Mesendoderm (in vitro differentiated cells): ENCODE results near the gene OPN4.

ENCODE experiments used
- DNase-seq: peaks from one replicate; pipeline ENCODE4 v3.0.0; 2013
- H2AK5ac ChIP-seq: 2 replicates; pipeline ENCODE4 v1.6.1; 2013; ENCODE audit warnings: low read length, inconsistent platforms
- H2BK120ac ChIP-seq: 2 replicates; pipeline ENCODE4 v1.6.1; 2013; ENCODE audit warnings: low read depth, mild to moderate bottlenecking, low read length, moderate library complexity, mixed read lengths
- H2BK15ac ChIP-seq: replicated peaks from 2 replicates; pipeline ENCODE4 v1.6.1; 2013; ENCODE audit warnings: low read depth, mild to moderate bottlenecking, moderate library complexity
- H2BK5ac ChIP-seq: 2 replicates; pipeline ENCODE4 v1.6.1; 2013; ENCODE audit warnings: low read length, inconsistent platforms
- H3K18ac ChIP-seq: 2 replicates; pipeline ENCODE4 v1.6.1; 2013; ENCODE audit warnings: mild to moderate bottlenecking, low read length, mixed read lengths
- H3K23ac ChIP-seq: one replicate; pipeline ENCODE4 v1.6.1; 2013; ENCODE audit warnings: low read length
- H3K27ac ChIP-seq: 2 replicates; pipeline ENCODE4 v1.5.1; 2013; ENCODE audit warnings: low read depth, mild to moderate bottlenecking, inconsistent platforms, low read length, moderate library complexity
- H3K27me3 ChIP-seq: 2 replicates; pipeline ENCODE4 v1.6.1; 2013; ENCODE audit warnings: low read length, control low read depth, mild to moderate bottlenecking, inconsistent platforms; ENCODE audit not compliant: insufficient read depth, poor library complexity
- H3K36me3 ChIP-seq: 2 replicates; pipeline ENCODE4 v1.6.1; 2013; ENCODE audit warnings: low read length, inconsistent platforms; ENCODE audit not compliant: control insufficient read depth, insufficient read depth
- H3K4ac ChIP-seq: one replicate; pipeline ENCODE4 v1.6.1; 2013; ENCODE audit warnings: low read depth, mild to moderate bottlenecking, low read length, moderate library complexity
- H3K4me1 ChIP-seq: 2 replicates; pipeline ENCODE4 v1.6.1; 2013; ENCODE audit warnings: low read depth, low read length, inconsistent platforms; ENCODE audit not compliant: control insufficient read depth
- H3K4me2 ChIP-seq: 2 replicates; pipeline ENCODE4 v1.6.1; 2013; ENCODE audit warnings: low read length
- H3K4me3 ChIP-seq: 2 replicates; pipeline ENCODE4 v1.5.1; 2013; ENCODE audit warnings: mild to moderate bottlenecking, low read length
- H3K56ac ChIP-seq: one replicate; pipeline ENCODE4 v1.6.1; 2013; ENCODE audit warnings: low read length
- H3K79me1 ChIP-seq: 2 replicates; pipeline ENCODE4 v1.6.1; 2013; ENCODE audit warnings: low read length, inconsistent platforms
- H3K79me2 ChIP-seq: 2 replicates; pipeline ENCODE4 v1.6.1; 2013; ENCODE audit warnings: mild to moderate bottlenecking, low read length; ENCODE audit not compliant: control insufficient read depth, insufficient read depth
- H3K9ac ChIP-seq: 2 replicates; pipeline ENCODE4 v1.6.1; 2013; ENCODE audit warnings: low read length, inconsistent platforms
- H4K5ac ChIP-seq: one replicate; pipeline ENCODE4 v1.6.1; 2013; ENCODE audit warnings: low read length
- H4K8ac ChIP-seq: one replicate; pipeline ENCODE4 v1.6.1; 2013; ENCODE audit warnings: low read depth, mild to moderate bottlenecking, control low read depth, low read length, moderate library complexity
- WGBS: extraction: QIAGEN DNeasy Blood & Tissue Kit; methylation state at CpG from one replicate; pipeline ENCODE4 v1.1.7; 2013; ENCODE audit warnings: low lambda C conversion rate, missing lambda C conversion rate; ENCODE audit not compliant: insufficient coverage; ENCODE audit errors: extremely low coverage; 5-methylcytosine and 5-hydroxymethylcytosine counted together

The OPN4 gene

DNA sequence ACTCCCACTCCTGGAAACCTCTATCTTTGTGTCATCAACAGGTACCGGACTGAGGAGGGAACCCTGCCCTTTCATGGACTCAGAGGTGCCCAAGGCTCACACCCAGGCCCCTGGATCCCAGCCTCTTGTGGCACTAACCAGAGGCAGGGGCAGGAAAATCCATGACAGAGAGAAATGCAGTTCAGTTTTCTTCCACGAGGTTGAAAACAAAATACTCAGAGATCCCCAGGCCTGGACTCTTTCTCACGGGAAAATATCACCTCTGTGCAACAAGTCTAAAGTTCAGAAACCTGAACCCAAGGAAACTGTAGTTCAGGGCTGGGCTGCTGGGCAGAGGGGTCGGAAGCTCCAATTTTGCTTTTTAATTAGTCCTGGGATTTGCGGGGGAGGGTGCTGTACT lies 21.4 kb upstream of the OPN4 start:
- Histone ChIP-seq H3K4me2 (no peak overlapping the region), H3K4me3 (no peak overlapping the region), H2BK15ac (no peak overlapping the region), H3K27ac (no peak overlapping the region), H3K56ac (no peak overlapping the region), H3K79me2 (no peaks in the 10 kb centered on the region), H3K79me1 (no peaks in the 10 kb centered on the region), H4K5ac (no peak overlapping the region), H3K4me1 (no peaks in the 10 kb centered on the region), H3K23ac (no peak overlapping the region), H3K27me3 (peaks cover 2% of the 10 kb centered on the region), H3K4ac (no peak overlapping the region), H4K8ac (no peak overlapping the region), H2AK5ac (no peak overlapping the region), H3K18ac (no peak overlapping the region), H2BK120ac (no peak overlapping the region), H3K36me3 (no peaks in the 10 kb centered on the region), H2BK5ac (no peak overlapping the region), H3K9ac (no peak overlapping the region)
- no CpG with 5 or more reads among the region's 5 CpGs for WGBS
- DNase-seq, result no peak

DNA sequence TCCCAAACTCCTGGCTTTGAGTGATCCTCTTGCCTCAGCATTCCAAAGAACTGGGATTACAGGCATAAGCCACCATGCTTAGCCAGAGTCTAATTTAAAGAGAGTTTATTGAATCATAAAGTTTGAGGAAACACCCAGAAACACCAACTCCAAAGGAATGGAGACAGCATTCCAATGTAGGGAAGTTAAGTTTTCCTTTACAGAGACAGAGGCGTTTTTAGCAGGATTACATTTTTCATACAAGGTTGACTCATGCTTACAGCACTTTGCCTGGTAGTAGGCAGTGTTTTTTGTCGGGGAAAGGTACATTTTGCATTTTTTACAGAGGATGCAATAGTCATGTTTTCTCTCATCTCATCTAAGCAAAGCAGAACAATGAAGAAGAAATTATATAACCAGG lies 18.9 kb upstream of the OPN4 start:
- no peak overlapping the region for H2BK5ac ChIP-seq
- no peak overlapping the region for H3K9ac ChIP-seq
- H3K18ac ChIP-seq, result no peak overlapping the region
- H3K79me2 ChIP-seq, result no peaks in the 10 kb centered on the region
- H3K4me1 ChIP-seq, result no peaks in the 10 kb centered on the region
- H3K4ac ChIP-seq, result no peak overlapping the region
- no peak overlapping the region for H3K23ac ChIP-seq
- no peak overlapping the region for H3K4me3 ChIP-seq
- no peak overlapping the region for H2AK5ac ChIP-seq
- no CpG with 5 or more reads among the region's 2 CpGs for WGBS
- no peaks in the 10 kb centered on the region for H3K79me1 ChIP-seq
- no peak overlapping the region for H2BK120ac ChIP-seq
- H2BK15ac ChIP-seq, result no peak overlapping the region
- H3K4me2 ChIP-seq, result no peak overlapping the region
- H3K36me3 ChIP-seq, result no peaks in the 10 kb centered on the region
- no peak overlapping the region for H3K27ac ChIP-seq
- no peak for DNase-seq
- no peak overlapping the region for H3K56ac ChIP-seq
- H4K8ac ChIP-seq, result no peak overlapping the region
- H3K27me3 ChIP-seq, result no peaks in the 10 kb centered on the region
- H4K5ac ChIP-seq, result no peak overlapping the region

DNA sequence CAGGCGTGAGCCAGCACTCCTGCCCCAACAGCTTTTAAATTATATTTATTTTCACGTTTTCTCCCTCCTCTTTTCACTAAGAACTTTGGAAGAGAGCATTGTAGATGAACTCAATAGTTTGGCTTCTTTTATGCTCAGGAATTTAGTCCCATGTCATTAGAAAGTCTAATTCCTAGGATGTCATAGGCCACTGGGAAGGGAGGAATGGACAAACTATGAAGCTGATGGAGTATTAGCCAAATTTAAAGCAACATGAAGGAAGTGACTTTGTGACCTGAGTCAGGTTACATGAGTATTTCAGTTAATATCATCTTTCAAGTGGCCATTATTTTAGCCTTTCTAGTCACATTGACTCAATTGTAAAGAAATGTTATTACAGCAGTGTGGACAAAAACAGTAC lies 18.0 kb upstream of the OPN4 start:
- Histone ChIP-seq H3K79me1 (no peaks in the 10 kb centered on the region), H2AK5ac (no peak overlapping the region), H3K4me2 (no peak overlapping the region), H3K4me3 (no peak overlapping the region), H3K56ac (no peak overlapping the region), H2BK15ac (no peak overlapping the region), H2BK120ac (no peak overlapping the region), H3K4ac (no peak overlapping the region), H4K8ac (no peak overlapping the region), H3K4me1 (no peaks in the 10 kb centered on the region), H3K18ac (no peak overlapping the region), H3K27ac (no peak overlapping the region), H2BK5ac (no peak overlapping the region), H3K9ac (no peak overlapping the region), H3K36me3 (no peaks in the 10 kb centered on the region), H3K79me2 (no peaks in the 10 kb centered on the region), H3K23ac (no peak overlapping the region), H4K5ac (no peak overlapping the region), H3K27me3 (no peaks in the 10 kb centered on the region)
- no CpG with 5 or more reads among the region's 2 CpGs for WGBS
- no peak for DNase-seq

DNA sequence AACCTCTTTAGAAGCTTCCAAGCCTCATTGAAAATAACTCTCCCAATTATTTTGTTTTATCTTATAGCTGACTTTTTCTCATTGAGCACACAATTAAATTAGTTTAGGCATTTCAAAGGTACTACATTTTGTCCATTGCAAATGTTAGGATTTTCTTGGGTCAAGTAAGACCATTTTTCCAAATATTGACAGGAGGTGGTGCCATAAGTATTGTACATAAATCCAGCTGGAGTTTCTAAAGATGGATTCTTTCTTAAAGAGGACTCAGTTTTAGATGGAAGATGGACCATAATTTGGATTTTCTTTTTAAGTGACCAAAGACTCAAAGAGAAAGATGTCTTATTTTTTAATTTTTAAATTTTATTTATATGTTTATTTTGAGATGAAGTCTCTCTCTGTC lies 12.3 kb upstream of the OPN4 start:
- H3K36me3 ChIP-seq, result no peaks in the 10 kb centered on the region
- H3K23ac ChIP-seq, result no peak overlapping the region
- no peak overlapping the region for H3K4me2 ChIP-seq
- no peak for DNase-seq
- no peak overlapping the region for H3K18ac ChIP-seq
- no peak overlapping the region for H3K9ac ChIP-seq
- H3K4me3 ChIP-seq, result no peak overlapping the region
- H2AK5ac ChIP-seq, result no peak overlapping the region
- no peaks in the 10 kb centered on the region for H3K79me2 ChIP-seq
- H3K56ac ChIP-seq, result no peak overlapping the region
- H2BK120ac ChIP-seq, result no peak overlapping the region
- H4K5ac ChIP-seq, result no peak overlapping the region
- no peak overlapping the region for H3K4ac ChIP-seq
- no peaks in the 10 kb centered on the region for H3K27me3 ChIP-seq
- H3K27ac ChIP-seq, result no peak overlapping the region
- no peak overlapping the region for H2BK5ac ChIP-seq
- H3K79me1 ChIP-seq, result no peaks in the 10 kb centered on the region
- no peaks in the 10 kb centered on the region for H3K4me1 ChIP-seq
- H4K8ac ChIP-seq, result no peak overlapping the region
- H2BK15ac ChIP-seq, result no peak overlapping the region

DNA sequence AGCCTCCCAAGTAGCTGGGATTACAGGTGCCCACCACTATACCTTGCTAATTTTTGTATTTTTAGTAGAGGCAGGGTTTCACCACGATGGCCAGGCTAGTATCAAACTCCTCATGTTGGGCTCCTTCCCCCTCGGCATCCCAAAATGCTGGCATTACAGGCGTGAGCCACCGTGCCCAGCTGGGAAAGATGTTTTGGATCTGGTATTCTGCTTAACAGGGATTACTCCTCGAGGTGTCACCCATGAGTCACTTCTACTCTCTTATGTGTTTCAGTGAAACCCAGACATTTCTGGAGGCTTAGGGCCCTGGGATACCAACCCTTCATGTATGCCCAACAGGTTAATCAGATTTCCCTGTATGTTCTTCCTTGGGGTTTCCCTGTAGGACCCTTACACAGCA lies 11.8 kb upstream of the OPN4 start:
- DNase-seq, result no peak
- WGBS, result no CpG with 5 or more reads among the region's 5 CpGs
- no peak overlapping the region for H3K27ac ChIP-seq

DNA sequence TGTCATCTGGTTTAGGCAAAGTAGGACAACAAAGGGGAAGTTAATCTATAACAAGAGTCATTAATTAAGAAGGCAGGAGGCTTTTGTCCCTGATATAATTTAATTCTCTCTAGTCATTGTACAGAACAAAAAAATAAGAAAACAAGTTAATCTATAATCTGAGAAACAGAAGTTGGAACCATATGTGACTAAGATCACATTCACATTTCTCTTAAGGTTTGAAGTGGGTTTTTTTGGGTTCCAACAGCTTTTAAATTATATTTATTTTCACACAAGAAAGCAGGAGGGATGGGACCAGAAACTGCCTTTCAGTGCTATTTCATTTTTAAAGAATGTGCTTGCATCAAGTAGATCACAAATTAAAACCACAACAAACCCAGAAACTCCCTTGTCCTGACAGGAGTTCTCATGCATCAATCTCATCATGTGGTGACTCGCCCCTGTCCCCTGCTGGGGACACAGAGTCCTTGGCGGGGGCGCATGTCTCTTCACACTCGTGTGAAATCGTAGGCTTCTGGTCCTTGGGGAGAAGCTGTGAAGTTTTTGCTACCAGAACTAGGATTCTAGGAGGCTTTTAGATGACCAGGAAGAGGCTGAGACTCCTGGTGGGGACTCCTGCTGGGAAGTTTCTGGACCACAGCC lies 10.1 kb upstream of the OPN4 start:
- H2BK5ac ChIP-seq, result no peak overlapping the region
- H2AK5ac ChIP-seq, result no peak overlapping the region
- no peak overlapping the region for H3K23ac ChIP-seq
- no peak overlapping the region for H3K4me3 ChIP-seq
- H3K27ac ChIP-seq, result no peak overlapping the region
- no peaks in the 10 kb centered on the region for H3K4me1 ChIP-seq
- no peak overlapping the region for H2BK120ac ChIP-seq
- no peaks in the 10 kb centered on the region for H3K36me3 ChIP-seq
- no peaks in the 10 kb centered on the region for H3K79me2 ChIP-seq
- DNase-seq, result peak; percentile 53
- WGBS, result no CpG with 5 or more reads among the region's 5 CpGs
- H4K8ac ChIP-seq, result no peak overlapping the region
- no peak overlapping the region for H4K5ac ChIP-seq
- no peak overlapping the region for H3K4me2 ChIP-seq
- no peaks in the 10 kb centered on the region for H3K79me1 ChIP-seq
- H3K4ac ChIP-seq, result no peak overlapping the region
- no peak overlapping the region for H3K18ac ChIP-seq
- H3K9ac ChIP-seq, result no peak overlapping the region
- H2BK15ac ChIP-seq, result no peak overlapping the region
- H3K27me3 ChIP-seq, result no peaks in the 10 kb centered on the region
- no peak overlapping the region for H3K56ac ChIP-seq

More for the DNA sequence above, 11.8 kb upstream of the OPN4 start:
- Histone ChIP-seq H2AK5ac (no peak overlapping the region), H3K79me1 (no peaks in the 10 kb centered on the region), H3K36me3 (no peaks in the 10 kb centered on the region), H3K4ac (no peak overlapping the region), H4K5ac (no peak overlapping the region), H3K4me2 (no peak overlapping the region), H3K18ac (no peak overlapping the region), H2BK120ac (no peak overlapping the region), H3K27me3 (no peaks in the 10 kb centered on the region), H2BK15ac (no peak overlapping the region), H4K8ac (no peak overlapping the region), H3K4me3 (no peak overlapping the region), H3K9ac (no peak overlapping the region), H3K56ac (no peak overlapping the region), H3K4me1 (no peaks in the 10 kb centered on the region), H3K79me2 (no peaks in the 10 kb centered on the region), H3K23ac (no peak overlapping the region), H2BK5ac (no peak overlapping the region)
